ENCODE data around the gene TRDMT1. TPM values are rescaled to one million over a fixed set of nuclear protein-coding genes. Genes with fewer than 3 reads are reported as not detected.

The TRDMT1 gene
- total RNA-seq, 1 experiment from 2014 or later, result 20.2 TPM

GRCh38 chr10:17217631-17218232, 16.3 kb upstream of the TRDMT1 start:
- Histone ChIP-seq H2BK5ac (ENCODE audit: insufficient read length, low read length) (no peak overlapping the region), H3K79me2 (ENCODE audit: insufficient read depth, low read length) (no peaks in the 10 kb centered on the region), H3K9me3 (ENCODE audit: control insufficient read depth, low read depth, low read length) (no peaks in the 10 kb centered on the region), H4K5ac (ENCODE audit: insufficient read length, low read depth, low read length) (no peak overlapping the region), H3K23me2 (ENCODE audit: insufficient read length, low read depth, low read length, poor library complexity, severe bottlenecking) (no peaks in the 10 kb centered on the region), H3K56ac (ENCODE audit: insufficient read length, low read depth, low read length) (no peak overlapping the region), H3K79me1 (ENCODE audit: insufficient read depth, low read depth, low read length, poor library complexity, severe bottlenecking) (no peaks in the 10 kb centered on the region), H3K23ac (ENCODE audit: insufficient read length, low read depth, low read length) (no peak overlapping the region), H4K91ac (ENCODE audit: insufficient read length, low read depth, low read length) (no peak overlapping the region), H2BK15ac (ENCODE audit: low read depth, low read length) (no peak overlapping the region), H3K27me3 (ENCODE audit: insufficient read depth, low read length) (no peaks in the 10 kb centered on the region), H3K27ac (ENCODE audit: insufficient read length, low read depth, low read length) (no peak overlapping the region), H3K4ac (ENCODE audit: low read depth, low read length) (no peak overlapping the region), H2BK120ac (ENCODE audit: low read depth, low read length, poor library complexity, severe bottlenecking) (no peak overlapping the region), H2BK20ac (ENCODE audit: low read depth, low read length, poor library complexity, severe bottlenecking) (no peak overlapping the region), H4K8ac (replicated peaks; ENCODE audit: insufficient read length, low read depth, low read length) (no peak overlapping the region), H2BK12ac (ENCODE audit: insufficient read length, low read depth, low read length) (no peak overlapping the region), H2AFZ (ENCODE audit: low read length) (no peak overlapping the region), H3K14ac (ENCODE audit: insufficient read depth, low read length) (no peak overlapping the region), H3K18ac (ENCODE audit: insufficient read length, low read depth, low read length) (no peak overlapping the region), H3K4me1 (ENCODE audit: insufficient read depth, low read length) (peaks cover 7% of the 10 kb centered on the region; the same call in 1 of the 2 replicates), H3T11ph (ENCODE audit: low read length) (no peak overlapping the region), H2AK5ac (ENCODE audit: insufficient read length, low read length) (no peak overlapping the region), H4K20me1 (ENCODE audit: control insufficient read depth, insufficient read depth, insufficient read length) (no peaks in the 10 kb centered on the region), H3K9ac (ENCODE audit: extremely low read depth, insufficient read length, low read length) (no peak overlapping the region), H3K4me2 (ENCODE audit: insufficient read depth, insufficient read length, low read length) (no peak overlapping the region)
- H3K27me3 Mint-ChIP-seq (ENCODE audit: low read depth), result no peaks in the 10 kb centered on the region
- H3K27ac Mint-ChIP-seq, result peak overlapping the region in 1 of 3 experiments; percentile 60; a peak in 1 of 7 replicates
- H3K4me3 Mint-ChIP-seq, result no peak overlapping the region
- no peak for TF ChIP-seq CTCF (conservative IDR thresholded peaks at IDR 0.05)
- peaks cover 51 to 58% of the 10 kb centered on the region in 2 experiments for H3K4me1 Mint-ChIP-seq
- H3K9me3 Mint-ChIP-seq, result no peaks in the 10 kb centered on the region
- H3K36me3 Mint-ChIP-seq (ENCODE audit: insufficient read depth in 1 of 3, low read depth in 3 of 3), result no peaks in the 10 kb centered on the region; a peak in 1 of 7 replicates
- WGBS (ENCODE audit: extremely low coverage, insufficient read length, low lambda C conversion rate), result no CpG with 5 or more reads among the region's 1 CpG
- no peak for DNase-seq

Data from H9 (cell line).